Coronary artery (tissue), 2 donors: ENCODE results near the gene LTBP1.
"Not testable (repeated sequence)": the region's sequence is repeated elsewhere in the genome, so short reads cannot be mapped to it uniquely, and the experiment has no call there.

Experiments used
- DNase-seq: peaks from one replicate; pipeline ENCODE4 v3.0.0-alpha.2; 2017; ENCODE audit warnings: low spot score
- H3K27ac ChIP-seq, 2 donors: fragments of 200-600 bp; sonication (generic); one replicate each; pipeline ENCODE4 v1.5.1; 2016 to 2019
- H3K4me3 ChIP-seq: fragments of 200-600 bp; sonication (generic); 2 replicates; pipeline ENCODE4 v1.5.1; 2016; ENCODE audit warnings: mild to moderate bottlenecking, moderate library complexity
- CTCF ChIP-seq: fragments of 200-600 bp; sonication (generic); IDR thresholded peaks from one replicate; pipeline ENCODE4 v1.5.1; 2019; ENCODE audit warnings: antibody characterized with exemption

LTBP1 gene

GRCh38 chr2:33366473-33366872 lies 419.7 kb downstream of the LTBP1 start:
- Histone ChIP-seq H3K4me3 (no peak overlapping the region), H3K27ac (peak overlapping the region; percentile 74 to 77)
- no peak for TF ChIP-seq CTCF
- DNase-seq: no peak

- DNase-seq, H3K4me3 ChIP-seq: not testable (repeated sequence)
- H3K27ac ChIP-seq: peak overlapping the region in 1 of 2 donors; percentile 18
These were observed 421.8 kb downstream of the LTBP1 start for GRCh38 chr2:33368524-33368923.

- no peak for TF ChIP-seq CTCF
- no peak overlapping the region for H3K4me3 ChIP-seq
- no peak overlapping the region for H3K27ac ChIP-seq
- no peak for DNase-seq
These were observed 422.4 kb downstream of the LTBP1 start for GRCh38 chr2:33369191-33369590.

GRCh38 chr2:33370636-33371265 lies 424.0 kb downstream of the LTBP1 start:
- peak overlapping the region in 1 of 2 donors; percentile 41 for H3K27ac ChIP-seq
- no peak for DNase-seq
- TF ChIP-seq CTCF: no peak
- no peak overlapping the region for H3K4me3 ChIP-seq

- H3K27ac ChIP-seq: peak overlapping the region in 1 of 2 donors; percentile 54
- no peak overlapping the region for H3K4me3 ChIP-seq
- no peak for DNase-seq
- no peak for TF ChIP-seq CTCF
These were observed 424.7 kb downstream of the LTBP1 start for GRCh38 chr2:33371304-33372090.

- peak overlapping the region in 1 of 2 donors; percentile 25 for H3K27ac ChIP-seq
- DNase-seq: no peak
- TF ChIP-seq CTCF: peak; percentile 46
These were observed 426.3 kb downstream of the LTBP1 start for GRCh38 chr2:33372940-33373553.

GRCh38 chr2:33373986-33374385 lies 427.2 kb downstream of the LTBP1 start:
- Histone ChIP-seq H3K27ac (peak overlapping the region in 1 of 2 donors; percentile 63), H3K4me3 (no peak overlapping the region)
- no peak for TF ChIP-seq CTCF
- DNase-seq: no peak

More at GRCh38 chr2:33372940-33373553, 426.3 kb downstream of the LTBP1 start:
- no peak overlapping the region for H3K4me3 ChIP-seq
